AG08396 (cell line): Measurements from ENCODE around the gene SLC39A2.
"Not testable (repeated sequence)": the region's sequence is repeated elsewhere in the genome, so short reads cannot be mapped to it uniquely, and the experiment has no call there.

Source experiments
- DNase-seq: peaks from one replicate; pipeline ENCODE4 v3.0.0; 2012; ENCODE audit warnings: low spot score, mixed read lengths

The SLC39A2 gene

GRCh38 chr14:20997115-20997514 is 2.0 kb upstream of the SLC39A2 start:
- DNase-seq, result no peak

GRCh38 chr14:20997564-20997963 is 1.5 kb upstream of the SLC39A2 start:
- DNase-seq, result no peak

- DNase-seq, result no peak
Observed at GRCh38 chr14:20998139-20998538, 954 bp upstream of the SLC39A2 start.

- DNase-seq, result no peak
Observed at GRCh38 chr14:20999591-20999990, 498 bp downstream of the SLC39A2 start.

GRCh38 chr14:21001218-21001617 is 2.1 kb downstream of the SLC39A2 start:
- DNase-seq, result no peak

- DNase-seq, result no peak
Observed at GRCh38 chr14:21003788-21004346, 4.8 kb downstream of the SLC39A2 start.

- not testable (repeated sequence) for DNase-seq
Observed at GRCh38 chr14:21009721-21010120, 10.6 kb downstream of the SLC39A2 start.

GRCh38 chr14:21011136-21011535 is 12.0 kb downstream of the SLC39A2 start:
- no peak for DNase-seq

- peak; percentile 73 for DNase-seq
Observed at GRCh38 chr14:21014761-21015190, 15.7 kb downstream of the SLC39A2 start.

- DNase-seq, result no peak
Observed at GRCh38 chr14:21015312-21015711, 16.2 kb downstream of the SLC39A2 start.

GRCh38 chr14:21016413-21017190 is 17.5 kb downstream of the SLC39A2 start:
- no peak for DNase-seq

GRCh38 chr14:21017528-21018245 is 18.6 kb downstream of the SLC39A2 start:
- no peak for DNase-seq

GRCh38 chr14:21018286-21018685 is 19.2 kb downstream of the SLC39A2 start:
- DNase-seq, result no peak

GRCh38 chr14:21018781-21019180 is 19.7 kb downstream of the SLC39A2 start:
- DNase-seq, result no peak

GRCh38 chr14:21019366-21019765 is 20.3 kb downstream of the SLC39A2 start:
- DNase-seq, result no peak

GRCh38 chr14:21020977-21021545 is 22.0 kb downstream of the SLC39A2 start:
- DNase-seq, result no peak

GRCh38 chr14:21022686-21023085 is 23.6 kb downstream of the SLC39A2 start:
- no peak for DNase-seq

- DNase-seq, result no peak
Observed at GRCh38 chr14:21023174-21023573, 24.1 kb downstream of the SLC39A2 start.

- no peak for DNase-seq
Observed at GRCh38 chr14:21023817-21024584, 24.9 kb downstream of the SLC39A2 start.

GRCh38 chr14:21024585-21025370 is 25.7 kb downstream of the SLC39A2 start, which contains the start of gene NDRG2:
TSS of gene NDRG2 (minus strand) at chr14:21025061. CDS start at chr14:21023315, 1,746 bp downstream.
- peak; percentile 49 for DNase-seq
